HG03432 (cell line): ENCODE data around the gene RABIF.

Source experiments
- ATAC-seq: cut with Tn5 transposase; IDR thresholded peaks from one replicate; pipeline ENCODE4 v1.9.1; 2021; ENCODE audit warnings: mild to moderate bottlenecking, moderate library complexity; ENCODE audit not compliant: unreplicated experiment

Gene RABIF

GRCh38 chr1:202879128-202879527 lies 9.8 kb downstream of the RABIF start:
- ATAC-seq, result no peak

- ATAC-seq, result no peak
These were observed 15.9 kb downstream of the RABIF start for GRCh38 chr1:202873026-202873425.

GRCh38 chr1:202871367-202871766 lies 17.6 kb downstream of the RABIF start:
- ATAC-seq, result no peak

GRCh38 chr1:202862679-202863560 lies 26.0 kb downstream of the RABIF start:
- ATAC-seq, result no peak

GRCh38 chr1:202861420-202862132 lies 27.4 kb downstream of the RABIF start:
- peak; percentile 88 for ATAC-seq

- peak; percentile 36 for ATAC-seq
These were observed 28.1 kb downstream of the RABIF start for GRCh38 chr1:202860744-202861419.

DNA sequence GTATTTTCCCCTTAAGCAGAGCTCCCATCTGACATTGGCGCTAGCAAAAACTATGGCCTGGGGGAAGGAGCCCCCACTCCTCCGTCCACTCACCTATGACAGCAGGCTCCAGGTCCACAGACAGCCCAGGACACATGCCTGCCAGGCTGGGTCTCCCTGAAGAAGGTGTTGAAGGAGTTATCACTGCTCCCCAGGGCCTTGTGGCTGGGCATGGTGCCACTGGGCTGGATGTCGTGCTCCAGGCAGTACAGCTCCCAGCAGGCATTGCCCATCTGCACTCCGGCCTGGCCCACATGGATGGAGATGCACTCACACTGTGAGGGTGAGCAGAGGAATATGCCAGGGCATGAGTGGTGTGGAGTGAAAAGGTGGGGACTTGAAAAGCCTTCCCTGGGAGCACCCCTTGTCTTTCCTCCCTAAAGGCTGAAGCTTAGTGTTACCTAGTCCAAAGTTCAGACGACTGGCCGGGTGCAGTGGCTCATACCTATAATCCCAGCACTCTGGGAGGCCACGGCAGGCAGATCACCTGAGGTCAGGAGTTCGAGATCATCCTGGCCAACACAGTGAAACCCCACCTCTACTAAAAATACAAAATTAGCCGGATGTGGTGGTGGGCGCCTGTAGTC lies 30.0 kb downstream of the RABIF start:
- no peak for ATAC-seq

DNA sequence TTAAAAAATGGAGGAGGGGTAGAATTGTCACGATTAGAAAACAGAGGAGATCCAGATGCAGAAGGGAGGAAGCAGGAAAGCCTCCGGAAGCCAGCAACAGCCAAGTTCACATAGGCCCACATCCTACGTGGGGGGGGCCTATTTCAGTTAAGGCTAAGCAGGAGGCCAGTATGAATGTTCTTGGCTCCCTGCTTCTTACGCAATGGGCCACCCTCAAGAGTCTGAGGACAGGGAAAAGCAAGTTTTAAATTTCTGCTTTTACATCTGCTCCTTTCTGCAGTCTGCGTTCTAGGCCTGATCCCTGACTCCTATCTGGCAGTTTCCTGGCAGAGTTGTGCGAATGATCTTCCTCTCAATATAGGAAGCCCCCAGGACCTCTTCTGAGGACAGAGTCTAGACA lies 30.6 kb downstream of the RABIF start:
- no peak for ATAC-seq

- ATAC-seq, result no peak
These were observed 31.8 kb downstream of the RABIF start for GRCh38 chr1:202857136-202857610.

DNA sequence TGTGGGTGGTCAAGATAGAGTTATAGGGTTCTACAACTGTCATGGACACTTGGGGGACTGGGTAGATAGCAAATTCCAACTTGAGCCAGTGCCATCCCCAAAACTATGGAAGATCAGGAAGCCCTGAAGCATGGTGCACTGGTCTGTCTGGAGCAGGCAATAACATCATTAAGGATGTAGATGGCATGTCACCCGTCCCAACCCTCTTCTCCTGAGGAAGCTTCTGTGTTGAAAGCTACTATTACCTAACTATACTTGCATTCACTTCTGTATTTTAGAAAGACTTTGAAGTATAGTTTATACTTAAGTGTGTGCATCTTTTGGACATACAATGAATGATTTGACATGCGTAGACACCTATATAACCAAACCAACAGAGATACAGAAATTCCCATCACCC lies 32.9 kb downstream of the RABIF start:
- ATAC-seq, result no peak

DNA sequence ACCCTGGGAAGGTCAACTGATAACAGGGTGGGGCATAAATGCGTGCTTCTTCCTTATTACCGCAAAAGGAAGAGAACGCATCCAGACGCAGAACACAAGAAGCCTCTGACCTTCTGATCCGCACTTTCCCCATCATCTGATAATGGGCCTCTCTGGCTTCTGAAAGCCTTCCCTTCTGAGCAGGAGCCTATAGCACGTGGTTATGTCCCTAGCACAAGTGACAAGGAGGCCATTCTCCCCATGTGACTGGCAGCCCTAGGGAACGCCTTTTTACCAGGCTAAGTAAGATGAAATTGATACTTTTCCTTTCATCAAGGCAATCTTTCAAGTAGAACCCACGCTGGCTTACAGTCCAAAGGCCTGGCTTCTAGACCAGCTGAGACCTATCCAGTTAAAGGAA lies 34.2 kb downstream of the RABIF start:
- no peak for ATAC-seq

GRCh38 chr1:202852163-202852904 lies 36.6 kb downstream of the RABIF start:
- ATAC-seq, result no peak

DNA sequence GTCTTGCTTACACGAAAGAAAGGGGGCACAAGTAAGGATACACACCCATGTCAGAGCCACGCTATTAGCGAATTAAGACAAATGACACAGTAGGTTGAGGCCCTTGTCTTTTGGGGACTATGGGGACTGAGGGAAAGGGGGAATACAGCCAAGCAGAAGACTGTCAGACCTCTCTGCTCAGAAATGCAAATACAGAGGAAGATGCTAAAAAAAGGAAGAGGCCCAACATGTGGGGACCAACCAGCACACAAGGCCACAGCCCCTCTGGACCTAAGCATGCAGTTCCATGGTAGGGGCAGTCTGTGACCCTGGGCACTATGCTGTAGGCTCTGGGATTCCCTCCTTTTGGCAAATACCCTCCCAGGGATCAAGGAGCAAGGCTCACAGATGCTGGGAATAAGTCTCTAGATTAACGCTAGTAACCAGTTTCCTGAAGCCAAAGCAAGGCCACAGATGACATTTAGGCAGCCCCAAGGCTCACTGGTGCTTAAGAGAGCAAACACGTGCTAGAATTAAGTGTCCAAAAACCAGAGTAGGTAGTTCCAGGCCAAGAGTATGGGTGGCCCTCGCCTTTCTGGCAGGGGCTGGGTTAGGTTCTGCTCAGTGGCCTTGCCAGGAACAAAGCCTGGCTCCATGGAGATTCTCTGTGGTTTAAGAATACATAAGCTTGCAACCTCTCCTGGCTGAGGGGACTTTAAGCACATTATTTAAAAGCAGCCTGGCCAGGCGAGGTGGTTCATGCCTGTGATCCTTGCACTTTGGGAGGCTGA lies 38.2 kb downstream of the RABIF start:
- ATAC-seq, result no peak

DNA sequence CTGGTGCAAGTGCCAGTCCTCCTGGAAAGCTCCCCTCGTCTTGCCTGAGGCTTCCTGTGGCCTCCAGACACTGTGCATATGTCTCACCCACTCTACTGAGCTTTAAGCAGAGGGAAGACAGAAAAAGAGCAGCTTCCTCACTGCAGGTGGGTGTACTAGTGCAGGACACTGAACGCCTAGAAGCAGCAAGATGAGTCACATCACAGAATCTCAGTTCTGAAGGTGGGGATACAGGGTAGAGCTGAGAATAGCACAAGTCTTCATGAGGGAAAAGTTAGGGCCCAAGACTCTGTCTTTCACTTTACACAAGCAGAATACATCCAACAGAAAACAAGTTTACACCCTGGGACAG lies 40.8 kb downstream of the RABIF start:
- ATAC-seq, result peak; percentile 80

DNA sequence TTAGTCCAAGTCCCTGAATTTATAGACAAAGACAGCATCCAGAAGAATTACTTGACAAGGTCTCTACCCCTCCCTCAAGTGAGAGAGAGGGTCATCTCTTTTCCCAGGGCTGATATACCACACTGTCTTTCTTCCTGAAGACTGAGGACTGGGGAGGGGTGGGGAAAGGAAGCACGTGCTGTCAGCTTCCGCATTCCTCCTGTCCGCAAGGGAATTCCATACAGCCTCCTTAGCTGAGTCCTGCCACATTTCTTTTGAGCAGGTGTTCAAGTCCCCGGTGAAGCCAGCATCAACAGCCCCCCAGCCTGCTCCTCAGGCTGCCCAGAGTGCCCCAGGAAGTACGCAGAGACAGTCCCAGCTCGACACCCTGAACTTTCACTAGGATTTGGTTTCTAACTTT lies 44.0 kb downstream of the RABIF start:
- ATAC-seq, result no peak

- no peak for ATAC-seq
These were observed 44.7 kb downstream of the RABIF start for GRCh38 chr1:202844259-202844658.

DNA sequence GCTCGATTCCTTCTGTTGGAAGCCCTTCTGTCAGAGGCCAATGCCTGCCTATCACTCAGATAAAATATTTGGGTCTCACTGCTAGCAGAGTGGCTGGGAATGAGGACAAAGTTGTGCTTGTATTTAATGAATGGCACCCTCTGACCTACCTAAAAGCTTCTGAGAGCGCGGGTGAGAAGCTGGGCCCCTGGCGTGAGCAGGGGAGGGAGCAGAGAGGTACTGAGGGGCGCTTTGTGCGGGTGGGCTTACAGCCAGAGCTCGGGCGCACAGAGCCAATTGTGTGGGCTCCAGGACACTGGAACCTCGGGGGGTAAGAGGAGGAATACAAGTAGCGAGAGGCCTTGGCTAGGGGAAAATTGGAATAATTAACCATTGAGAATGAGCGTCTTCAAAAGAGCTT lies 45.9 kb downstream of the RABIF start:
- no peak for ATAC-seq

GRCh38 chr1:202837746-202838262 lies 51.1 kb downstream of the RABIF start:
- ATAC-seq, result no peak

DNA sequence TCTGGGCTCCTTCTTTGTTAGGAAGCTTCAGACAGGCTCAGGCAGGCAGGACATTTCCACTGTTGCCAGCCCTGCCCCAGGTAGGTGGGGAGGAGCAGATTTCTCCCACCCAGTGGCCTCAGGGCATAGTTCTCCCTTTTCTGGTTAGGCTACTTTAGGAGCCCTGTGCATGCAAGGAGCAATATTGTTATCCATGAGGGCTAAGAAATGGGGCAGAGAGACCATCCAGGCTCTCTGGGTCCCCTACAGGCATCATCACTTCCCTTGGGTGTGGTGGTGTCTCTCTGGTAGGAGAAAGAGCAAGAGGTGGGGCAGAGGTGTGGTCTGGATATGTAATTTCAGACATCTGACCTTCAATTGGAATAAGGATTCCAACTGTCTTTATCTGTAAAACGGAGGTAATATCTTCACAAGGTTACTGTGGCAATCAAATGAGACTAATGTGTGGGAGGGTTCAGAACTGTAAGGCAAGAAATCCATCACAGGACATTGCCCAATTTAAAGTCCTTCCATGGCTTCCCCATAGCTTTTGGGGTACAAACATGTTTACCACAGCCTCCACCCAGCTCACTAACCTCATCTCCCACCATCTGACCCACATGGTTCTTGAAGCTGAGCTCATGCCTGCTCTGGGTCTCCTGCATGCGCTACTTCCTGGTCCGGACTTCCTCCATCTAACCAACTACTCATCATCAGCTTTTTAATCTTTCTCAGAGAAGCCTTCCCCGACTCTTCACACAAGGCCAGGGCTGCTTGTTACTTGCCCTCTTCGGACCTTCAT lies 52.1 kb downstream of the RABIF start:
- no peak for ATAC-seq
